Measurements from ENCODE around the gene SYTL3.

Gene SYTL3

GRCh38 chr6:158706369-158706982 lies 56.6 kb downstream of the SYTL3 start:
- peak; percentile 64 for DNase-seq
- Histone ChIP-seq H3K4me1 (peaks cover 8% of the 10 kb centered on the region), H3K27me3 (no peaks in the 10 kb centered on the region), H3K4me3 (ENCODE audit: low read depth, low read length) (no peak overlapping the region), H3K9me3 (no peaks in the 10 kb centered on the region), H3K36me3 (no peaks in the 10 kb centered on the region)
- TF ChIP-seq, protein P1, sequence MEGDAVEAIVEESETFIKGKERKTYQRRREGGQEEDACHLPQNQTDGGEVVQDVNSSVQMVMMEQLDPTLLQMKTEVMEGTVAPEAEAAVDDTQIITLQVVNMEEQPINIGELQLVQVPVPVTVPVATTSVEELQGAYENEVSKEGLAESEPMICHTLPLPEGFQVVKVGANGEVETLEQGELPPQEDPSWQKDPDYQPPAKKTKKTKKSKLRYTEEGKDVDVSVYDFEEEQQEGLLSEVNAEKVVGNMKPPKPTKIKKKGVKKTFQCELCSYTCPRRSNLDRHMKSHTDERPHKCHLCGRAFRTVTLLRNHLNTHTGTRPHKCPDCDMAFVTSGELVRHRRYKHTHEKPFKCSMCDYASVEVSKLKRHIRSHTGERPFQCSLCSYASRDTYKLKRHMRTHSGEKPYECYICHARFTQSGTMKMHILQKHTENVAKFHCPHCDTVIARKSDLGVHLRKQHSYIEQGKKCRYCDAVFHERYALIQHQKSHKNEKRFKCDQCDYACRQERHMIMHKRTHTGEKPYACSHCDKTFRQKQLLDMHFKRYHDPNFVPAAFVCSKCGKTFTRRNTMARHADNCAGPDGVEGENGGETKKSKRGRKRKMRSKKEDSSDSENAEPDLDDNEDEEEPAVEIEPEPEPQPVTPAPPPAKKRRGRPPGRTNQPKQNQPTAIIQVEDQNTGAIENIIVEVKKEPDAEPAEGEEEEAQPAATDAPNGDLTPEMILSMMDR (IDR thresholded peaks at IDR 0.05; ENCODE audit: low read depth, low read length): peak; percentile 80

DNA sequence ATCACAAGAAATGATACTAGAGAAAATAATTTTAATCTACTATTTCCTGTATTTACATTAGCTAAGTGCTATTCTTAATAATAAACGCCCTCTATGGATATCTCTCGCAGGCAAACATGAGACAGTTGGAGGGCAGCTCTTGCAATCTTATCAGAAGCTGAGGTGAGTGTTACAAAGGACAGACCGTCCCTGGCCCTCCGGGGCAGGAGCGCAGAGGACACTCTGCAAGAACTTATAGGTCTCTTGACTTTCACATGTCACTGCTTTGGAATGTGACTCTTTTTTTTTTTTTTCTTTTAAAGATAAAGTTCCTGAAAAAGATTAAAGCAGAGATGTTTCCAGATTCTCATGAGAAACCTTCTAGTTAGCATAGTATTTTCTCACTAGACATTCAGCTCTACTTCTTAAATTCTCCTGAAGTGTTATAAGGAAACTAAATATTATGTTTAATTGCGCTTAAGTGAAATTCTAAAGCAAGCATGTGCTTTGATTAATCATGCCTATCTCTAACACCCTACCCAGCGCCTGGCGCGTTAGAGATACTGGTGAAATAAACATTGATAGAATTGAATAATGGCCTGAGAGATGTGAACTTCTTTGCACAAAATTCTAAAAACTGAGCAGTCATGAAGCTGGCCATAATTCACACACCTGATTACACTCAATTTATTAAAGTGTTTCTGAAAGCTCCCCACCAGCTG lies 57.4 kb downstream of the SYTL3 start:
- no peaks in the 10 kb centered on the region for H3K36me3 ChIP-seq
- peak; percentile 26 for DNase-seq
- peaks cover 8% of the 10 kb centered on the region for H3K4me1 ChIP-seq
- H3K4me3 ChIP-seq (ENCODE audit: low read depth, low read length): no peak overlapping the region
- H3K9me3 ChIP-seq: no peaks in the 10 kb centered on the region
- TF ChIP-seq, protein P1 (IDR thresholded peaks at IDR 0.05; ENCODE audit: low read depth, low read length): no peak
- no peaks in the 10 kb centered on the region for H3K27me3 ChIP-seq

DNA sequence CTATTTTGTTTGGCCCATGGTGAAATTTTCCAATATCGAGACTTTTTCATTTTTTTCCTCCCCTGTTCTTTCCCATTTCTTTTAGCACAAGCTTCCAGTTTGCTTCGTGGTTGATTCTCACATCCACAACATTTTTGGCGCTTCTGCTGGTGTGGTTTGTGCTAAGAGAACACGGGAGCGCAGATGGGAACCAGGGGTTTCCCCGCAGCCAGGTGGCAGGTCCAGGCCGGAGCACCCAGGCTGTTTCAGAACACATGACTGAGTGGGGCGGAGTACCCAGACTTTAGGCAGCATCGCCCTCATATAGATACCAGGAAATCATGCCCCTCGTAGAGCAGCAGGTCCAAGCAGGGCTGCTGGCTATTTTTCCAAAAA lies 58.0 kb downstream of the SYTL3 start:
- Histone ChIP-seq H3K9me3 (no peaks in the 10 kb centered on the region), H3K4me1 (peaks cover 8% of the 10 kb centered on the region), H3K27me3 (no peaks in the 10 kb centered on the region), H3K4me3 (ENCODE audit: low read depth, low read length) (no peak overlapping the region), H3K36me3 (no peaks in the 10 kb centered on the region)
- no peak for DNase-seq
- TF ChIP-seq, protein P1 (IDR thresholded peaks at IDR 0.05; ENCODE audit: low read depth, low read length): no peak

DNA sequence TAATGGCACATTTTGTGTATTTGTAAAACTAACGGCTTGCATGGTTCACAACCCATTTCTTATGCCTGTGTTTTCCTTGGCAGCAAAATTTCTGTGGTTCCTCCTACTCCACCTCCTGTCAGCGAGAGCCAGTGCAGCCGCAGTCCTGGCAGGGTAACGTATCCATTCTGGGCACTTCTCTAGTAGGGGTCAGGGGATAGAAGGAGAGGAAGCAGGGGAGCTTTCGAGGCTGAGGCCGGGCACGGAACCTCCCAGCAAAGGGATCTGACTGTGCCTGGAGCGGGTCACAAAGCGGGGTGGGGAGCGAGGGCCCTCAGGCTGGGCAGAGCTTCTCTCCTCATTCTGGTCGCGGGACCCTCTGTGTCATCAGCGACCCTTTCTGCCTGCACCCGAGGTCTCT lies 58.4 kb downstream of the SYTL3 start:
- TF ChIP-seq, protein P1 (IDR thresholded peaks at IDR 0.05; ENCODE audit: low read depth, low read length): no peak
- H3K4me3 ChIP-seq (ENCODE audit: low read depth, low read length): no peak overlapping the region
- H3K4me1 ChIP-seq: peaks cover 8% of the 10 kb centered on the region
- H3K9me3 ChIP-seq: no peaks in the 10 kb centered on the region
- no peak for DNase-seq
- H3K27me3 ChIP-seq: no peaks in the 10 kb centered on the region
- no peaks in the 10 kb centered on the region for H3K36me3 ChIP-seq

GRCh38 chr6:158709809-158710208 lies 60.0 kb downstream of the SYTL3 start:
- TF ChIP-seq, protein P1 (IDR thresholded peaks at IDR 0.05; ENCODE audit: low read depth, low read length): no peak
- no peak for DNase-seq
- peaks cover 5% of the 10 kb centered on the region for H3K4me1 ChIP-seq
- no peak overlapping the region for H3K4me3 ChIP-seq (ENCODE audit: low read depth, low read length)
- H3K36me3 ChIP-seq: no peaks in the 10 kb centered on the region
- H3K9me3 ChIP-seq: no peaks in the 10 kb centered on the region
- no peaks in the 10 kb centered on the region for H3K27me3 ChIP-seq

- TF ChIP-seq, protein P1 (IDR thresholded peaks at IDR 0.05; ENCODE audit: low read depth, low read length): no peak
- no peak for DNase-seq
- Histone ChIP-seq H3K36me3 (no peaks in the 10 kb centered on the region), H3K4me1 (peaks cover 5% of the 10 kb centered on the region), H3K9me3 (no peaks in the 10 kb centered on the region), H3K4me3 (ENCODE audit: low read depth, low read length) (no peak overlapping the region), H3K27me3 (no peaks in the 10 kb centered on the region)
Measured at GRCh38 chr6:158711264-158711663, 61.4 kb downstream of the SYTL3 start.

Measured in BE2C (cell line).